Smooth muscle cell (in vitro differentiated cells): ENCODE results near the gene METTL18. TPM values are rescaled to one million over a fixed set of nuclear protein-coding genes. Genes with fewer than 3 reads are reported as not detected.

Source experiments
- DNase-seq: peaks from one replicate; lab custom pipeline; 2025; ENCODE audit not compliant: unreplicated experiment; lab: John Stamatoyannopoulos, UW
- H2AFZ ChIP-seq: fragments of 200-600 bp; sonication (generic); 2 replicates; pipeline ENCODE4 v1.6.0; 2016; ENCODE audit warnings: antibody characterized with exemption, low read depth, mild to moderate bottlenecking
- H3F3A ChIP-seq: fragments of 200-600 bp; sonication (generic); 2 replicates; pipeline ENCODE4 v1.6.0; 2017; ENCODE audit warnings: antibody characterized with exemption, low read depth
- H3K27ac ChIP-seq: fragments of 200-600 bp; sonication (generic); 2 replicates; pipeline ENCODE4 v1.5.1; 2016; ENCODE audit warnings: low read depth, mild to moderate bottlenecking
- H3K27me3 ChIP-seq: fragments of 200-600 bp; sonication (generic); 2 replicates; pipeline ENCODE4 v1.6.1; 2016; ENCODE audit warnings: low read depth, mild to moderate bottlenecking
- H3K36me3 ChIP-seq: fragments of 200-600 bp; sonication (generic); 2 replicates; pipeline ENCODE4 v1.5.1; 2016; ENCODE audit warnings: low read depth
- H3K4me1 ChIP-seq: fragments of 200-600 bp; sonication (generic); 2 replicates; pipeline ENCODE4 v1.5.1; 2016; ENCODE audit warnings: low read depth
- H3K4me2 ChIP-seq: fragments of 200-600 bp; sonication (generic); 2 replicates; pipeline ENCODE4 v1.6.0; 2016; ENCODE audit warnings: mild to moderate bottlenecking
- H3K4me3 ChIP-seq: fragments of 200-600 bp; sonication (generic); 2 replicates; pipeline ENCODE4 v1.5.1; 2016; ENCODE audit warnings: mild to moderate bottlenecking
- H3K79me2 ChIP-seq: fragments of 200-600 bp; sonication (generic); 2 replicates; pipeline ENCODE4 v1.6.0; 2016; ENCODE audit warnings: low read depth, mild to moderate bottlenecking
- H3K9ac ChIP-seq: fragments of 200-600 bp; sonication (generic); 2 replicates; pipeline ENCODE4 v1.6.0; 2016; ENCODE audit warnings: low read depth
- H3K9me3 ChIP-seq: fragments of 200-600 bp; sonication (generic); replicated peaks from 2 replicates; pipeline ENCODE4 v1.5.1; 2016; ENCODE audit warnings: low read depth
- H4K20me1 ChIP-seq: fragments of 200-600 bp; sonication (generic); 2 replicates; pipeline ENCODE4 v1.6.0; 2016; ENCODE audit warnings: low read depth
- WGBS: methylation state at CpG from one replicate; pipeline ENCODE4 v1.1.7; 2016; ENCODE audit warnings: low lambda C conversion rate; 5-methylcytosine and 5-hydroxymethylcytosine counted together
- polyA plus RNA-seq: library from polyadenylated mRNA; unstranded; fragments of >200 nt; fragmentation: Nextera tagmentation; extraction: Ambion mirVana; gene quantifications from 2 replicates; pipeline ENCODE4 v1.2.1, GENCODE V29; 2016
- total RNA-seq: library from RNA; depleted of rRNA; stranded (reverse); fragments of >200 nt; gene quantifications from 2 replicates; pipeline ENCODE4 v1.2.3, GENCODE V29; 2014
- TF ChIP-seq, protein P1 (sequence below): fragments of 200-600 bp; sonication (generic); IDR thresholded peaks from 2 replicates; pipeline ENCODE4 v1.5.1; 2017; ENCODE audit warnings: borderline replicate concordance, mild to moderate bottlenecking, antibody characterized with exemption; ENCODE audit not compliant: insufficient read depth, poor library complexity, severe bottlenecking

Gene METTL18
- total and polyA plus RNA-seq, 2 experiments from 2014 or later = 5.2 to 6.1 TPM

DNA sequence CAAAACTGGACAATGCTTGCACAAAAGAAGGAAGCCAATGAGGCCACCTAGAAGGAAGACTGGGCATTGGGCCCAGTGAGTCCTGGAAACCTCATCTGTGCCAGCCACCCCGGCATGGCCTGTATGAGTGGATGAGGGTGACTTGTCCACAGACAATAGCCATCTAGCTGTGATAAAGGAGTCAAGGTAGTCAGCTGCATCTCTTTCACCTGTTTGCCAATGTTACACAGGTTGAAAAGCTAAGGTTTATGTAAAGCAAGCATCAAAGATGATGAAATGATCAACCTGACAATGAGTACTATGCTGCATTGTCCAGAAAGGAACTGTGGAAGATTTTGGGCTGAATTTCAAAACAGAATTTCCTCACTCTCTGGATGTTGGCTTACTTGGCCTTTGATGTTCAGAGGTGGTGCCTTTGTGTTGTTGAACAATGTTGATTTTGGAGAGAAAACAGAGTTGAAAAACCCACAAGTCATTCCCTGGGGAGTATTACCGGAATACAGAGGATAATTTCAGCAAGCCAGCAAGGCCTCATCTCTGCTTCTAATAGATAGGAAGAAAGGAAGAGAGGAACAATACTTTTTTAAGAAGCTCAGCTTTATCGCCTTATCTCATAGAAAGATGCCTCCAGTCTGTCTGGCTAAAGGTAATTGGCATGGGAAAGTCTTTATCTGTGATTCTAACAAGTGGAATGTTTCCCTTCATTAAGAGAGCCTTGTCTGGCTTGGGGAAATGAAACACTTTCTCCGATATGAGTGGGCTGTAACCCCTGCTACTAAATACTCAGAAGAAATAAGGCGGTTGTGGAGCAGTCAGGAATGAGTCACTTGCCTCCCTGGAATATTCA, 49.5 kb downstream of the METTL18 start:
- no peak for DNase-seq
- TF ChIP-seq, protein P1, sequence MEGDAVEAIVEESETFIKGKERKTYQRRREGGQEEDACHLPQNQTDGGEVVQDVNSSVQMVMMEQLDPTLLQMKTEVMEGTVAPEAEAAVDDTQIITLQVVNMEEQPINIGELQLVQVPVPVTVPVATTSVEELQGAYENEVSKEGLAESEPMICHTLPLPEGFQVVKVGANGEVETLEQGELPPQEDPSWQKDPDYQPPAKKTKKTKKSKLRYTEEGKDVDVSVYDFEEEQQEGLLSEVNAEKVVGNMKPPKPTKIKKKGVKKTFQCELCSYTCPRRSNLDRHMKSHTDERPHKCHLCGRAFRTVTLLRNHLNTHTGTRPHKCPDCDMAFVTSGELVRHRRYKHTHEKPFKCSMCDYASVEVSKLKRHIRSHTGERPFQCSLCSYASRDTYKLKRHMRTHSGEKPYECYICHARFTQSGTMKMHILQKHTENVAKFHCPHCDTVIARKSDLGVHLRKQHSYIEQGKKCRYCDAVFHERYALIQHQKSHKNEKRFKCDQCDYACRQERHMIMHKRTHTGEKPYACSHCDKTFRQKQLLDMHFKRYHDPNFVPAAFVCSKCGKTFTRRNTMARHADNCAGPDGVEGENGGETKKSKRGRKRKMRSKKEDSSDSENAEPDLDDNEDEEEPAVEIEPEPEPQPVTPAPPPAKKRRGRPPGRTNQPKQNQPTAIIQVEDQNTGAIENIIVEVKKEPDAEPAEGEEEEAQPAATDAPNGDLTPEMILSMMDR = no peak
- peaks cover 12% of the 10 kb centered on the region for H3F3A ChIP-seq
- no peaks in the 10 kb centered on the region for H3K79me2 ChIP-seq
- H3K4me3 ChIP-seq = no peak overlapping the region
- no peaks in the 10 kb centered on the region for H4K20me1 ChIP-seq
- H3K27ac ChIP-seq = peak overlapping the region; percentile 40
- peak overlapping the region; percentile 66 for H3K4me2 ChIP-seq
- WGBS = 24% methylated on average over 5 of the region's 5 CpGs
- no peaks in the 10 kb centered on the region for H3K27me3 ChIP-seq
- H2AFZ ChIP-seq = no peak overlapping the region
- H3K36me3 ChIP-seq = no peaks in the 10 kb centered on the region
- H3K9me3 ChIP-seq = no peaks in the 10 kb centered on the region
- no peak overlapping the region for H3K9ac ChIP-seq
- H3K4me1 ChIP-seq = peaks cover 12% of the 10 kb centered on the region

Other genes with a start within 250 kb of the METTL18 start
- gene F5, start 208.4 kb downstream of the METTL18 start, total RNA-seq = 0.31 and 0.45 TPM in 2 replicates
- 0.13 and 1.4 TPM in 2 replicates for gene F5, start 208.4 kb downstream of the METTL18 start, polyA plus RNA-seq
- 0.22 TPM in 1 of 2 replicates, not detected in the other for gene SELP, start 164.8 kb downstream of the METTL18 start, total RNA-seq
- gene SELP, start 164.8 kb downstream of the METTL18 start, polyA plus RNA-seq = not detected in 2 replicates
- 0.85 and 1.4 TPM in 2 replicates for gene SELL, start 83.3 kb downstream of the METTL18 start, total RNA-seq
- gene SELL, start 83.3 kb downstream of the METTL18 start, polyA plus RNA-seq = 0.41 and 0.48 TPM in 2 replicates
- 0.40 TPM in 1 of 2 replicates, not detected in the other for gene SELE, start 60.8 kb downstream of the METTL18 start, total RNA-seq
- gene SELE, start 60.8 kb downstream of the METTL18 start, polyA plus RNA-seq = 0.05 TPM in 1 of 2 replicates, not detected in the other
- 9.1 and 10.3 TPM in 2 replicates for gene SCYL3, start 99.0 kb upstream of the METTL18 start, total RNA-seq
- gene SCYL3, start 99.0 kb upstream of the METTL18 start, polyA plus RNA-seq = 3.1 and 4.0 TPM in 2 replicates